Mesenchymal stem cell (in vitro differentiated cells and primary cell): ENCODE data around the gene FBXO27.

ENCODE experiments used
- DNase-seq: peaks from one replicate; pipeline ENCODE4 v3.0.0-alpha.2; 2013
- H2AFZ ChIP-seq: one replicate; pipeline ENCODE4 v1.6.1; 2013; ENCODE audit warnings: low read depth, mild to moderate bottlenecking, control low read depth, inconsistent platforms, low read length, moderate library complexity
- H2AK5ac ChIP-seq: 2 replicates; pipeline ENCODE4 v1.6.1; 2013; ENCODE audit warnings: low read length, moderate library complexity, mild to moderate bottlenecking, inconsistent platforms; ENCODE audit not compliant: severe bottlenecking
- H2BK120ac ChIP-seq: one replicate; pipeline ENCODE4 v1.6.1; 2013; ENCODE audit warnings: low read depth, mild to moderate bottlenecking, inconsistent platforms, low read length, moderate library complexity
- H2BK12ac ChIP-seq, 2 experiments: one replicate each; pipeline ENCODE4 v1.6.1; 2013; ENCODE audit warnings: inconsistent platforms in 2 of 2, low read length in 2 of 2, mild to moderate bottlenecking in 2 of 2, moderate library complexity in 2 of 2, control low read depth in 1 of 2
- H2BK15ac ChIP-seq: one replicate; pipeline ENCODE4 v1.6.1; 2013; ENCODE audit warnings: mild to moderate bottlenecking, low read depth, inconsistent platforms; ENCODE audit not compliant: poor library complexity, severe bottlenecking
- H2BK5ac ChIP-seq: 2 replicates; pipeline ENCODE4 v1.6.1; 2013; ENCODE audit warnings: low read depth, mild to moderate bottlenecking, low read length, control low read depth, inconsistent platforms; ENCODE audit not compliant: poor library complexity, severe bottlenecking
- H3K14ac ChIP-seq, 2 experiments: one replicate each; pipeline ENCODE4 v1.6.1; 2013; ENCODE audit warnings: inconsistent platforms in 2 of 2, low read length in 2 of 2, control low read depth in 1 of 2, mild to moderate bottlenecking in 1 of 2, moderate library complexity in 1 of 2
- H3K18ac ChIP-seq, 2 experiments: one replicate each; pipeline ENCODE4 v1.6.1; 2013; ENCODE audit warnings: inconsistent platforms in 2 of 2, low read length in 2 of 2, control low read depth in 1 of 2, low read depth in 1 of 2, mild to moderate bottlenecking in 1 of 2
- H3K23ac ChIP-seq, 2 experiments: one replicate each; pipeline ENCODE4 v1.6.1; 2013; ENCODE audit warnings: inconsistent platforms in 2 of 2, low read length in 2 of 2, mild to moderate bottlenecking in 2 of 2, moderate library complexity in 2 of 2, control low read depth in 1 of 2
- H3K27ac ChIP-seq: 2 replicates; pipeline ENCODE4 v1.5.1; 2013; ENCODE audit warnings: mild to moderate bottlenecking, moderate library complexity, low read length, control low read depth, inconsistent platforms; ENCODE audit not compliant: poor library complexity, severe bottlenecking
- H3K27me3 ChIP-seq, 2 experiments: 2 replicates each; pipeline versions ENCODE4 v1.6.1 to v1.7.0; 2013; ENCODE audit warnings: low read length in 2 of 2, mild to moderate bottlenecking in 2 of 2, moderate library complexity in 2 of 2, control low read depth in 1 of 2, inconsistent platforms in 1 of 2; ENCODE audit not compliant: control insufficient read depth in 1 of 2, insufficient read depth in 1 of 2
- H3K36me3 ChIP-seq, 2 experiments: 2 replicates each; pipeline versions ENCODE4 v1.6.1 to v1.7.0; 2013; ENCODE audit warnings: low read length in 2 of 2, control low read depth in 1 of 2, inconsistent platforms in 1 of 2, low read depth in 1 of 2, mild to moderate bottlenecking in 1 of 2; ENCODE audit not compliant: insufficient read depth in 2 of 2, control insufficient read depth in 1 of 2
- H3K4ac ChIP-seq, 2 experiments: one replicate each; pipeline ENCODE4 v1.6.1; 2013; ENCODE audit warnings: inconsistent platforms in 2 of 2, low read length in 2 of 2, mild to moderate bottlenecking in 2 of 2, moderate library complexity in 2 of 2, control low read depth in 1 of 2, low read depth in 1 of 2
- H3K4me1 ChIP-seq: 2 replicates; pipeline ENCODE4 v1.6.1; 2013; ENCODE audit warnings: low read depth, low read length, control low read depth; ENCODE audit not compliant: control insufficient read depth, insufficient read depth
- H3K4me2 ChIP-seq: 2 replicates; pipeline ENCODE4 v1.6.1; 2013; ENCODE audit warnings: low read length, mild to moderate bottlenecking, inconsistent platforms; ENCODE audit not compliant: poor library complexity, severe bottlenecking
- H3K4me3 ChIP-seq, 2 experiments: 2 replicates each; pipeline versions ENCODE4 v1.5.1 to v1.7.0; 2013; ENCODE audit warnings: low read length in 2 of 2, mild to moderate bottlenecking in 2 of 2, control low read depth in 1 of 2, low read depth in 1 of 2; ENCODE audit not compliant: insufficient read depth in 1 of 2
- H3K79me1 ChIP-seq: replicated peaks from 2 replicates; pipeline ENCODE4 v1.6.1; 2013; ENCODE audit warnings: mild to moderate bottlenecking, control low read depth, low read length, inconsistent platforms; ENCODE audit not compliant: poor library complexity, severe bottlenecking
- H3K9ac ChIP-seq: 2 replicates; pipeline ENCODE4 v1.7.0; 2013; ENCODE audit warnings: mild to moderate bottlenecking, low read length, moderate library complexity
- H3K9me3 ChIP-seq: 2 replicates; pipeline ENCODE4 v1.7.0; 2013; ENCODE audit warnings: mild to moderate bottlenecking, low read length; ENCODE audit not compliant: control insufficient read depth
- H4K8ac ChIP-seq: one replicate; pipeline ENCODE4 v1.6.1; 2013; ENCODE audit warnings: inconsistent platforms, mild to moderate bottlenecking, low read length, moderate library complexity
- H4K91ac ChIP-seq: one replicate; pipeline ENCODE4 v1.6.1; 2013; ENCODE audit warnings: mild to moderate bottlenecking, low read length, inconsistent platforms
- WGBS: methylation state at CpG from one replicate; pipeline ENCODE4 v1.1.7; 2013; ENCODE audit warnings: mixed read lengths; 5-methylcytosine and 5-hydroxymethylcytosine counted together

The FBXO27 gene

DNA sequence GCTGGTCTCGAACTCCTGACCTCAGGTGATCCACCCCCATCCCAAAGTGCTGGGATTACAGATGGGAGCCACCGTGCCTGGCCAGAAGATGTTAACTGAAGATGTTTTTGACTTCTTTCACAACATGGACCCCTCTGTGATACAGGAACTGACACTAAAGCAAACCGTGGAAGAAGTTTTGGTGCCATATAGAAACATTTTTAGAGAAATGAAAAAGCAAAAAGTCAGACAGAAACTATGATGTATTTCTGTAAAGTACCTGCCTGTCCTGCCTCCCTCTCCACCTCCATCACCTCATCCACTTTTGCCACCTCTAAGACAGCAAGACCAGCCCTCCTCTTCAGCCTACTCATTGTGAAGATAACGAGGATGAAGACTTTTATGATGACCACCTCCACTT, 11.3 kb downstream of the FBXO27 start:
- H2AK5ac ChIP-seq: no peak overlapping the region
- no peak overlapping the region for H2AFZ ChIP-seq
- peaks cover 5% of the 10 kb centered on the region for H3K9me3 ChIP-seq

DNA sequence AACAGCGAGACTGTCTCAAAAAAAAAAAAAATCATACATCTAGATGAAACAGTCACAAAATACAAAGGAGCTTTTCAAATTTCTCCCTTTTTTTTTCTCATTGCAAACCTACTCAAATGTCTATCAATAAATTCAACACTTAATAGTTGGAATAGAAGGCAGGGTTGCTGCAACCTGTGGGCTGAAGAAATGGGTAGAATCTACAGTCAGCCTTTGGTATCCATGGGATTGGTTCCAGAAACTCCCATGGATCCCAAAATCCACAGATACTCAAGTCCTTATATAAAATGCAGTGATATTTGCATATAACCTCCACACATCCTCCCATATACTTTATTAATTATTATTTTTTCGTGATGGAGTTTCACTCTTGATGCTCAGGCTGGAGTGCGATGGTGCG, 14.7 kb downstream of the FBXO27 start:
- Histone ChIP-seq H3K4me3 (no peak overlapping the region), H4K8ac (no peak overlapping the region), H2AFZ (no peak overlapping the region), H3K79me1 (no peaks in the 10 kb centered on the region), H3K9me3 (peaks cover 3% of the 10 kb centered on the region), H3K18ac (no peak overlapping the region), H2BK5ac (no peak overlapping the region), H4K91ac (no peak overlapping the region), H3K36me3 (no peaks in the 10 kb centered on the region), H3K23ac (no peak overlapping the region), H3K27ac (no peak overlapping the region), H2BK120ac (no peak overlapping the region), H3K9ac (no peak overlapping the region), H3K27me3 (peaks cover 0 to 3% of the 10 kb centered on the region in 2 experiments), H2BK12ac (no peak overlapping the region), H3K4me2 (no peak overlapping the region), H3K4me1 (no peaks in the 10 kb centered on the region), H2AK5ac (no peak overlapping the region), H3K14ac (no peak overlapping the region), H2BK15ac (no peak overlapping the region), H3K4ac (no peak overlapping the region)
- 89% methylated on average over 4 of the region's 4 CpGs for WGBS
- DNase-seq: no peak

More for the DNA sequence above, 11.3 kb downstream of the FBXO27 start:
- H3K4ac ChIP-seq: no peak overlapping the region
- H3K4me3 ChIP-seq: no peak overlapping the region
- no peak overlapping the region for H2BK5ac ChIP-seq
- no peak overlapping the region for H4K8ac ChIP-seq
- H3K36me3 ChIP-seq: peaks cover 0 to 9% of the 10 kb centered on the region in 2 experiments
- H3K4me1 ChIP-seq: no peaks in the 10 kb centered on the region
- no peak overlapping the region for H3K14ac ChIP-seq
- no peak overlapping the region for H3K18ac ChIP-seq
- no peak overlapping the region for H2BK120ac ChIP-seq
- no peak overlapping the region for H3K23ac ChIP-seq
- WGBS: 96% methylated on average over 2 of the region's 4 CpGs
- H3K79me1 ChIP-seq: no peaks in the 10 kb centered on the region
- no peak overlapping the region for H2BK12ac ChIP-seq
- H4K91ac ChIP-seq: no peak overlapping the region
- no peak for DNase-seq
- H2BK15ac ChIP-seq: no peak overlapping the region
- H3K27ac ChIP-seq: no peak overlapping the region
- peaks cover 0 to 3% of the 10 kb centered on the region in 2 experiments for H3K27me3 ChIP-seq
- H3K9ac ChIP-seq: no peak overlapping the region
- H3K4me2 ChIP-seq: no peak overlapping the region

DNA sequence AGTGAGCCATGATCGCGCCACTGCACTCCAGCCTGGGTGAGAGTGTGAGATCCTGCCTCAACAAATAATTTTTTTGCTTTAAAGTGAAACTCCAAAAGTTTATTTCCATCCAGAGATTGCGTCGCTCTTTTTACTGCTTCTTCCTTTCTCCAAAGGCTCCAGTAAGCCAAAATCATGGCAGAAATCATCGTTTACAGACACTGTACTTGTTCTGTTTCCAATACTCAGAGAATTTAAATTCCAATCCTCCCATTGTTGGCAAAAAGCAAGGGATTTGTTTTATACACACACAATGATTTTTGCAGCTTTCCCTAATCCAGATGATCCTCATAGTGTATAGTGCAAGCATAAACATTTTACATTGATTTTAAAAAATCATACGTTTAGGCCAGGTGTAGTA, 15.3 kb downstream of the FBXO27 start:
- no peaks in the 10 kb centered on the region for H3K4me1 ChIP-seq
- no peak overlapping the region for H3K4me3 ChIP-seq
- no peaks in the 10 kb centered on the region for H3K79me1 ChIP-seq
- no peak overlapping the region for H3K4me2 ChIP-seq
- DNase-seq: no peak
- no peak overlapping the region for H3K14ac ChIP-seq
- H3K23ac ChIP-seq: no peak overlapping the region
- peaks cover 0 to 3% of the 10 kb centered on the region in 2 experiments for H3K27me3 ChIP-seq
- no peak overlapping the region for H3K18ac ChIP-seq
- H4K91ac ChIP-seq: no peak overlapping the region
- WGBS: 88% methylated on average over 6 of the region's 6 CpGs
- no peak overlapping the region for H2BK15ac ChIP-seq
- H4K8ac ChIP-seq: no peak overlapping the region
- no peak overlapping the region for H2AFZ ChIP-seq
- H3K9me3 ChIP-seq: peaks cover 3% of the 10 kb centered on the region
- no peaks in the 10 kb centered on the region for H3K36me3 ChIP-seq
- no peak overlapping the region for H2AK5ac ChIP-seq
- no peak overlapping the region for H3K4ac ChIP-seq
- H2BK5ac ChIP-seq: no peak overlapping the region
- H2BK120ac ChIP-seq: no peak overlapping the region
- H3K9ac ChIP-seq: no peak overlapping the region
- H3K27ac ChIP-seq: no peak overlapping the region
- no peak overlapping the region for H2BK12ac ChIP-seq

DNA sequence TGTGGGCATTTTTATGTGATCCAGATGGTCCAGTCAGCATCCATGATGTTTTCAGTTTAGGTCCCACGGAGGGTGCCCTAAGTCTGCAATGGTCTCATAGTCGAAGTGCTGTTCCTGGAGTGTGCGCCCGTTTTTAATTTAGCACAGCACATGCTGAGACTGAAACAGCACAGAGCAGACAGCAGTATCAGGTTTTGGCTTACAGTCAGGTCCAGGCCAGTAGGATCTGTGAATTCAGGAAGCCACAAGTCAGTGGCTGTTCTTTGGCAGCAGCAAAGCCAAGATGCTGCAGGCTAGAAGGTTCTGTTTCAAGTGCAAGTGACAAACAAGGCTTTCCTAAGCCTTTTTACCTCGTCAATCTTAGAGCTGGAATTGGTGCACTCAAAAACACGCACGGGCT, 18.3 kb downstream of the FBXO27 start:
- H2BK12ac ChIP-seq: no peak overlapping the region
- no peaks in the 10 kb centered on the region for H3K27me3 ChIP-seq
- no peak overlapping the region for H3K4ac ChIP-seq
- H2BK120ac ChIP-seq: no peak overlapping the region
- no peak overlapping the region for H3K27ac ChIP-seq
- H3K18ac ChIP-seq: no peak overlapping the region
- H4K91ac ChIP-seq: no peak overlapping the region
- H3K14ac ChIP-seq: no peak overlapping the region
- H3K36me3 ChIP-seq: no peaks in the 10 kb centered on the region
- H3K4me2 ChIP-seq: no peak overlapping the region
- H3K9ac ChIP-seq: no peak overlapping the region
- no peak for DNase-seq
- no peak overlapping the region for H3K23ac ChIP-seq
- no peaks in the 10 kb centered on the region for H3K79me1 ChIP-seq
- no peak overlapping the region for H2BK15ac ChIP-seq
- H2AK5ac ChIP-seq: no peak overlapping the region
- no peak overlapping the region for H3K4me3 ChIP-seq
- no peaks in the 10 kb centered on the region for H3K4me1 ChIP-seq
- no peak overlapping the region for H2BK5ac ChIP-seq
- no peak overlapping the region for H4K8ac ChIP-seq
- H2AFZ ChIP-seq: no peak overlapping the region
- H3K9me3 ChIP-seq: no peaks in the 10 kb centered on the region
- WGBS: 89% methylated on average over 7 of the region's 7 CpGs
